Astrocyte (in vitro differentiated cells and primary cell): ENCODE data around the gene CNTNAP1.
A peak's percentile ranks its signal among the peaks of the same experiment; 100 is the strongest.

Source experiments
- EZH2 ChIP-seq: IDR thresholded peaks from 2 replicates; pipeline ENCODE4 v1.6.1; 2012; ENCODE audit warnings: mild to moderate bottlenecking, low read length, inconsistent platforms; ENCODE audit not compliant: insufficient read depth
- TF ChIP-seq, protein P1 (sequence below): IDR thresholded peaks from 2 replicates; pipeline ENCODE4 v1.5.1; 2011; ENCODE audit warnings: low read depth, mild to moderate bottlenecking, inconsistent platforms, low read length, moderate library complexity; ENCODE audit not compliant: insufficient read depth

DNA sequence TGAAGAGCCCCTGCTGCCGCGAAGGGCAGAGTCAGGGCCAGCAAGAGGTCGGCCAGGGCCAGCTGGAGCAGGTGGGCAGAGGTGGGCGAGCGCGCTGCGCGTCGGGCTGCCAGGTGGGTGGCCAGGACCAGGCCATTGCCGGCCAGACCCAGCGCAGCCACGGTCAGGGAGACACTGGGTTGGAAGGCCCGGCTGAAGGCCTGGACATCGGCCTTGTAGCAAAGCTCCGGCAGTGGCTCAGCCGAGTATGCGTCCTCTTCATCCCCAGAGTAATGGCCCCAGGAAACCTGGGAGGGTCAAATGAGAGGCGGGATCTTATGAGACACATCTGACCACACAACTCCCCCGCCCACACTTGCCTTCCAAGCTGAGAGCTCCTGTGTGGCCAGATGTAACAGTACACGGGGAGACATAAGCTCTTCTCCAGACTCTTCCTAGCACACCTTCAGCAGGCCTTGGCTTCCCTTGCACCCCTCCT, 2.0 kb upstream of the CNTNAP1 start:
- TF ChIP-seq, protein P1, sequence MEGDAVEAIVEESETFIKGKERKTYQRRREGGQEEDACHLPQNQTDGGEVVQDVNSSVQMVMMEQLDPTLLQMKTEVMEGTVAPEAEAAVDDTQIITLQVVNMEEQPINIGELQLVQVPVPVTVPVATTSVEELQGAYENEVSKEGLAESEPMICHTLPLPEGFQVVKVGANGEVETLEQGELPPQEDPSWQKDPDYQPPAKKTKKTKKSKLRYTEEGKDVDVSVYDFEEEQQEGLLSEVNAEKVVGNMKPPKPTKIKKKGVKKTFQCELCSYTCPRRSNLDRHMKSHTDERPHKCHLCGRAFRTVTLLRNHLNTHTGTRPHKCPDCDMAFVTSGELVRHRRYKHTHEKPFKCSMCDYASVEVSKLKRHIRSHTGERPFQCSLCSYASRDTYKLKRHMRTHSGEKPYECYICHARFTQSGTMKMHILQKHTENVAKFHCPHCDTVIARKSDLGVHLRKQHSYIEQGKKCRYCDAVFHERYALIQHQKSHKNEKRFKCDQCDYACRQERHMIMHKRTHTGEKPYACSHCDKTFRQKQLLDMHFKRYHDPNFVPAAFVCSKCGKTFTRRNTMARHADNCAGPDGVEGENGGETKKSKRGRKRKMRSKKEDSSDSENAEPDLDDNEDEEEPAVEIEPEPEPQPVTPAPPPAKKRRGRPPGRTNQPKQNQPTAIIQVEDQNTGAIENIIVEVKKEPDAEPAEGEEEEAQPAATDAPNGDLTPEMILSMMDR, result no peak
- peak; percentile 24 for TF ChIP-seq EZH2
